SK-N-SH (cell line): ENCODE measurements around the gene FAM20C.

Source experiments
- CHD2 ChIP-seq: fragments of 150-350 bp; IDR thresholded peaks from 2 replicates; pipeline ENCODE4 v1.6.1; 2018; ENCODE audit warnings: low read length; ENCODE audit not compliant: partially characterized antibody
- EP300 ChIP-seq, 2 experiments: IDR thresholded peaks; 2 replicates each; pipeline versions ENCODE4 v1.4.0 to v1.6.1; 2012; ENCODE audit warnings: borderline replicate concordance in 1 of 2, low read depth in 1 of 2, low read length in 1 of 2
- EZH2phosphoT487 ChIP-seq: fragments of 200-600 bp; sonication (generic); IDR thresholded peaks from 2 replicates; pipeline ENCODE4 v1.6.1; 2017; ENCODE audit warnings: low read depth, mixed run types, mild to moderate bottlenecking, antibody characterized with exemption, moderate library complexity, borderline replicate concordance
- FOXJ3 ChIP-seq: sonication (generic); formaldehyde crosslinking; IDR thresholded peaks from 2 replicates; pipeline ENCODE4 v1.5.1; 2020; ENCODE audit warnings: mild to moderate bottlenecking, missing genetic modification reagents
- JUND ChIP-seq: IDR thresholded peaks from 2 replicates; pipeline ENCODE4 v1.4.0; 2012
- MXI1 ChIP-seq: IDR thresholded peaks from 2 replicates; pipeline ENCODE4 v1.6.1; 2012; ENCODE audit warnings: mild to moderate bottlenecking, low read depth, low read length, improper control_type of control experiment
- POLR2AphosphoS5 ChIP-seq: IDR thresholded peaks from 2 replicates; pipeline ENCODE4 v1.6.1; 2012; ENCODE audit warnings: low read depth, low read length
- RAD21 ChIP-seq: IDR thresholded peaks from 2 replicates; pipeline ENCODE4 v1.6.1; 2012; ENCODE audit warnings: mild to moderate bottlenecking, low read length
- SMC3 ChIP-seq: IDR thresholded peaks from 2 replicates; pipeline ENCODE4 v1.6.1; 2012; ENCODE audit warnings: low read depth, low read length, improper control_type of control experiment
- TAF1 ChIP-seq: IDR thresholded peaks from 2 replicates; pipeline ENCODE4 v1.6.1; 2012; ENCODE audit warnings: low read depth, mild to moderate bottlenecking, low read length, moderate library complexity, borderline replicate concordance
- TCF12 ChIP-seq: IDR thresholded peaks from 2 replicates; pipeline ENCODE4 v1.4.0; 2012
- YY1 ChIP-seq: IDR thresholded peaks from 2 replicates; pipeline ENCODE4 v1.4.0; 2012; ENCODE audit warnings: low read depth, mild to moderate bottlenecking
- ZBTB33 ChIP-seq: IDR thresholded peaks from 2 replicates; pipeline ENCODE4 v1.4.0; 2012; ENCODE audit warnings: low read depth, borderline replicate concordance
- TF ChIP-seq, protein P1 (sequence below): fragments of 200-600 bp; sonication (generic); IDR thresholded peaks from 2 replicates; pipeline ENCODE4 v1.6.1; 2017; ENCODE audit warnings: antibody characterized with exemption, mild to moderate bottlenecking, moderate library complexity

DNA sequence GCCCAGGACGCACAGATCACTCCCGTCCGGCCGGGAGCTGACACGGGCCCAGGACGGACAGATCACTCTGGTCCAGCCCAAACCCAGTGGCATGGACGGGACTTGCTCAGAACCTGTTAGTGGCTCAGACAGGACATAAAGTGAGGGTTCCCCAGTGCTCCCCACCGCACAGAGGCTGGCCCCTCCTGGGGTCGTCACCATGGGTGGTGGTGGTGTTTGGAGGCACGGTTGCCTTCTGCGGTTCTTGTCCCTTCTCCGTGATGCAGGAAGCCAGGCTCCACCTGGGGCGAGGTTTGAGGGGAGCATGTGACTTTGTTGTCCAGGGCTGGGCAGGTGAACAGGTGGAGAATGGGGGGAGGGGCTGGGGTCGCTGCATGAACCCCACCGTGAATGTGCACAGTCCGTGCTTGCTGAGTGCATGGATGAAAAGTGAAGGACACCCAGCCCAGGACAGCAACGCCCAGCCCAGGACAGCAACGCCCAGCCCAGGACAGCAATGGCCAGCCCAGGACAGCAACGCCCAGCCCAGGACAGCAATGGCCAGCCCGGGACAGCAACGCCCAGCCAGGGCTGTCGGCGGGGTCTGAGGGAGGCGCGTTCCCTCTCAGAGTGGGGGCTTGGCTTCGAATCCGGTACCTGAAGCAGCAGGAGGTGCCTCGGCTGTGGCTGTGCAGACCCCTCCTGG, 26.7 kb downstream of the FAM20C start:
- TF ChIP-seq TAF1 (no peak), EP300 (IDR thresholded peaks at IDR 0.05; ENCODE audit: borderline replicate concordance in 1 of 2, low read depth in 1 of 2, low read length in 1 of 2) (no peak), JUND (no peak), POLR2AphosphoS5 (no peak), RAD21 (no peak), TCF12 (no peak), CHD2 (no peak), ZBTB33 (no peak), FOXJ3 (CRISPR knock-in tag) (no peak), EZH2phosphoT487 (no peak), YY1 (no peak), SMC3 (no peak), MXI1 (no peak)
- TF ChIP-seq, protein P1, sequence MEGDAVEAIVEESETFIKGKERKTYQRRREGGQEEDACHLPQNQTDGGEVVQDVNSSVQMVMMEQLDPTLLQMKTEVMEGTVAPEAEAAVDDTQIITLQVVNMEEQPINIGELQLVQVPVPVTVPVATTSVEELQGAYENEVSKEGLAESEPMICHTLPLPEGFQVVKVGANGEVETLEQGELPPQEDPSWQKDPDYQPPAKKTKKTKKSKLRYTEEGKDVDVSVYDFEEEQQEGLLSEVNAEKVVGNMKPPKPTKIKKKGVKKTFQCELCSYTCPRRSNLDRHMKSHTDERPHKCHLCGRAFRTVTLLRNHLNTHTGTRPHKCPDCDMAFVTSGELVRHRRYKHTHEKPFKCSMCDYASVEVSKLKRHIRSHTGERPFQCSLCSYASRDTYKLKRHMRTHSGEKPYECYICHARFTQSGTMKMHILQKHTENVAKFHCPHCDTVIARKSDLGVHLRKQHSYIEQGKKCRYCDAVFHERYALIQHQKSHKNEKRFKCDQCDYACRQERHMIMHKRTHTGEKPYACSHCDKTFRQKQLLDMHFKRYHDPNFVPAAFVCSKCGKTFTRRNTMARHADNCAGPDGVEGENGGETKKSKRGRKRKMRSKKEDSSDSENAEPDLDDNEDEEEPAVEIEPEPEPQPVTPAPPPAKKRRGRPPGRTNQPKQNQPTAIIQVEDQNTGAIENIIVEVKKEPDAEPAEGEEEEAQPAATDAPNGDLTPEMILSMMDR = no peak
